Stomach (tissue), 9 donors: ENCODE results near the gene NEB. TPM values are rescaled to one million over a fixed set of nuclear protein-coding genes. Genes with fewer than 3 reads are reported as not detected.
A peak's percentile ranks its signal among the peaks of the same experiment; 100 is the strongest.

Source experiments
- DNase-seq, 2 donors: peaks; one replicate each; pipeline versions ENCODE4 v3.0.0 to v3.0.0-alpha.2; 2013 to 2019
- H3K27ac ChIP-seq, 5 donors: fragments of 200-600 bp in 4 of 5; sonication (generic) in 4 of 5; one replicate each; pipeline ENCODE4 v1.5.1; 2013 to 2019; ENCODE audit warnings: mild to moderate bottlenecking in 1 of 5, moderate library complexity in 1 of 5
- H3K27me3 ChIP-seq, 3 donors: fragments of 200-600 bp; sonication (generic); one replicate each; pipeline ENCODE4 v1.5.1; 2017 to 2019; ENCODE audit warnings: mixed run types in 1 of 3
- H3K36me3 ChIP-seq, 4 donors: fragments of 200-600 bp; sonication (generic); 1 replicate in 3 of 4; 2 replicates in 1 of 4; pipeline ENCODE4 v1.5.1; 2016 to 2019
- H3K4me1 ChIP-seq, 4 donors: fragments of 200-600 bp; sonication (generic); one replicate each; pipeline ENCODE4 v1.5.1; 2016 to 2019
- H3K4me3 ChIP-seq, 4 donors: fragments of 200-600 bp; sonication (generic) in 3 of 4; one replicate each; pipeline ENCODE4 v1.5.1; 2016 to 2019; ENCODE audit warnings: mild to moderate bottlenecking in 1 of 4
- H3K9me3 ChIP-seq, 4 donors: fragments of 200-600 bp; sonication (generic); one replicate each; pipeline ENCODE4 v1.5.1; 2016 to 2019
- EP300 ChIP-seq: sonication (generic); formaldehyde crosslinking; IDR thresholded peaks from one replicate; pipeline ENCODE4 v1.6.1; 2017; ENCODE audit warnings: antibody characterized with exemption
- POLR2A ChIP-seq, 4 donors: fragments of 450-650 bp; IDR thresholded peaks; one replicate each; pipeline ENCODE4 v1.6.1; 2016; ENCODE audit warnings: antibody characterized with exemption in 4 of 4, control low read depth in 2 of 4, mild to moderate bottlenecking in 1 of 4, moderate library complexity in 1 of 4
- POLR2AphosphoS5 ChIP-seq, 3 donors: sonication (generic); formaldehyde crosslinking; IDR thresholded peaks; one replicate each; pipeline ENCODE4 v1.6.1; 2016; ENCODE audit warnings: antibody characterized with exemption in 3 of 3
- WGBS, 5 donors: extraction: QIAGEN DNeasy Blood & Tissue Kit in 3 of 5; methylation state at CpG; one replicate each; pipeline versions ENCODE4 v1.1.5 to v1.1.7; 2013 to 2018; 5-methylcytosine and 5-hydroxymethylcytosine counted together
- intact Hi-C: fragments of 100-400 bp; cut with DNase I; formaldehyde crosslinking; loops from one replicate; pipeline ENCODE4 v1.15.1; 2023; ENCODE audit warnings: low total_unique reads
- polyA plus RNA-seq, 3 donors: library from polyadenylated mRNA; stranded (reverse); fragments of 200-250 nt; gene quantifications; one replicate each; pipeline ENCODE4 v1.2.3, GENCODE V29; 2013
- total RNA-seq, 5 donors: library from RNA; depleted of rRNA; stranded (reverse); fragments of >200 nt; gene quantifications; one replicate each; pipeline versions ENCODE4 v1.1.0 to v1.2.3, GENCODE V29; 2014 to 2016
- TF ChIP-seq, protein P1 (sequence below), 7 experiments: fragments of 450-650 bp in 4 of 7; fragments of 200-600 bp in 3 of 7; sonication (generic) in 3 of 7; IDR thresholded peaks; one replicate each; pipeline ENCODE4 v1.5.1; 2016 to 2019; ENCODE audit warnings: antibody characterized with exemption in 7 of 7, control low read depth in 2 of 7, mild to moderate bottlenecking in 1 of 7
- donor health status: healthy with polysubstance abuse.
- donor health status: Bipolar disorder and iron deficiency.
- donor health status: healthy.

NEB gene
- total and polyA plus RNA-seq, 8 donors = 0.12 to 4.0 (median 1.0) TPM; not detected in 1

DNA sequence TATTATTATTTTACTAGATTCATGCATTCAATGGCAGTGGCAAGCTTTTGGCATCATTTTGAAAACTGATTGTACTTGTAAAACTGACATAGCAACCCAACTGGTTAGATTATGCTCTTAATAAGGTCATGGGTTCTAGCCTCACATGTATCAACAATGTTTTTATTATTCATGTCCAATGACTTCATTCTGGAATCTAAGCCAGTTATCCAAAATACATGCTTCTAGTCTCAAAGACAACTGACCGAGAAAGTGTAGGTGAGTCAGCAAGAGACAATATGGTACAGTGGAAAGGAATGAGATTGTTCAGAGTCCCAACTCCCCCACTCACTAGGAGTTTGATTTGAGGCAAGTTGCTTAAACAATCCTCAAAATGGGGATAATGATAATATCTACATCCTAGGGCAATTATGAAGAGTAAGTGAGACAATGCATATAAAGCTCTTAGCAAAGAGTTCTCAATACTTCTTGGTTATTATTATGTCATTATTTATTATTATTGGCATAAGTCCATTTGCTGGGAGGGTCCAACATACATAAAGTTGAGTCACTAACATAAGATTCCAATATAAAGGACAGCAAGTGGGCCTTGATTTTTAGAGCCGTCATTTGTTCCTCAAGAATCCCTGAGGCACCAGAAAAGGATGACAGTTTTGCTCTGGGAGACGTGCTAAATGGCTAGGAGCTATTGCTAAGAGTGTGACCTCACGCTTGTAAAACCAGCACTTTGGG lies 99.4 kb downstream of the NEB start:
- WGBS, 5 donors = 94 to 98% (median 96%) methylated on average over 4 of the region's 4 CpGs

DNA sequence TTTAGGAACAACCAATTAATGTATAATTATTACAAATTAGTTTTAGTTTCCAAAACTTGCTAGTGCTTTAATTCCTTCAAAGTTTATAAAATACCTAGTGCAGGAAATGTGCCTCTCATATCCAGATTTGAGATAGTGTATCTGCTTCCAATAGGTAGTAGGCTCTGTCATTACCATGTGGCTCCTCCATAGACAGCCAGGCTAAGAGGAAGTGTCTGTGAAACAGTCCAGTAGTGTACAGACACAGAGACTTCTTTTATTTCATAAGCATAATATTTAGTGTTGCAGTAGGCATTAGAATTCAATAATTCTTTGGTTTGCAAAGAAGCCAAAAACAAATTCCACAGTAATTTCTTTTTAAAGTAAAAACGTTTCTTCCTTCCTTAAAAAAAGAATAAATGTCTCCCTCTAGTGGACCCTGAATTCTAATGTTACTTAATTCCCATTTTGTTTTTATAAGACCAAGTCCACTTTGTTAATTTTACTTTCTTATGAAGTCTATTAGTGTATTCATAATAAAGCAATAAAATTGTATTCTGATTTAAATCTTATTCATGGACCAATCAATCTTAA lies 101.2 kb downstream of the NEB start:
- H3K9me3 ChIP-seq = peaks cover 0 to 10% (median 5%) of the 10 kb centered on the region in 4 donors
- H3K27ac ChIP-seq = no peak overlapping the region
- TF ChIP-seq POLR2AphosphoS5 (IDR thresholded peaks at IDR 0.05) = no peak
- TF ChIP-seq, protein P1, sequence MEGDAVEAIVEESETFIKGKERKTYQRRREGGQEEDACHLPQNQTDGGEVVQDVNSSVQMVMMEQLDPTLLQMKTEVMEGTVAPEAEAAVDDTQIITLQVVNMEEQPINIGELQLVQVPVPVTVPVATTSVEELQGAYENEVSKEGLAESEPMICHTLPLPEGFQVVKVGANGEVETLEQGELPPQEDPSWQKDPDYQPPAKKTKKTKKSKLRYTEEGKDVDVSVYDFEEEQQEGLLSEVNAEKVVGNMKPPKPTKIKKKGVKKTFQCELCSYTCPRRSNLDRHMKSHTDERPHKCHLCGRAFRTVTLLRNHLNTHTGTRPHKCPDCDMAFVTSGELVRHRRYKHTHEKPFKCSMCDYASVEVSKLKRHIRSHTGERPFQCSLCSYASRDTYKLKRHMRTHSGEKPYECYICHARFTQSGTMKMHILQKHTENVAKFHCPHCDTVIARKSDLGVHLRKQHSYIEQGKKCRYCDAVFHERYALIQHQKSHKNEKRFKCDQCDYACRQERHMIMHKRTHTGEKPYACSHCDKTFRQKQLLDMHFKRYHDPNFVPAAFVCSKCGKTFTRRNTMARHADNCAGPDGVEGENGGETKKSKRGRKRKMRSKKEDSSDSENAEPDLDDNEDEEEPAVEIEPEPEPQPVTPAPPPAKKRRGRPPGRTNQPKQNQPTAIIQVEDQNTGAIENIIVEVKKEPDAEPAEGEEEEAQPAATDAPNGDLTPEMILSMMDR (IDR thresholded peaks at IDR 0.05) = peak in 2 of 7 experiments; percentile 9 to 16
- H3K4me3 ChIP-seq = no peak overlapping the region
- intact Hi-C loops = no loop called here
- DNase-seq = peak in 1 of 2 donors; percentile 8
- peaks cover 0 to 13% (median 4%) of the 10 kb centered on the region in 4 donors for H3K4me1 ChIP-seq
- WGBS, 5 donors = 33 to 50% (median 40%) methylated on average over 1 of the region's 1 CpG
- no peaks in the 10 kb centered on the region for H3K27me3 ChIP-seq
- no peaks in the 10 kb centered on the region for H3K36me3 ChIP-seq

More for the DNA sequence above, 99.4 kb downstream of the NEB start:
- Histone ChIP-seq H3K27ac (no peak overlapping the region), H3K9me3 (peaks cover 0 to 10% (median 5%) of the 10 kb centered on the region in 4 donors), H3K27me3 (no peaks in the 10 kb centered on the region), H3K4me3 (no peak overlapping the region), H3K4me1 (peaks cover 0 to 23% (median 8%) of the 10 kb centered on the region in 4 donors), H3K36me3 (no peaks in the 10 kb centered on the region)
- intact Hi-C loops = no loop called here
- DNase-seq = no peak
- TF ChIP-seq, protein P1 (IDR thresholded peaks at IDR 0.05) = no peak
- TF ChIP-seq EP300 (no peak), POLR2AphosphoS5 (IDR thresholded peaks at IDR 0.05) (no peak), POLR2A (IDR thresholded peaks at IDR 0.05) (no peak)

DNA sequence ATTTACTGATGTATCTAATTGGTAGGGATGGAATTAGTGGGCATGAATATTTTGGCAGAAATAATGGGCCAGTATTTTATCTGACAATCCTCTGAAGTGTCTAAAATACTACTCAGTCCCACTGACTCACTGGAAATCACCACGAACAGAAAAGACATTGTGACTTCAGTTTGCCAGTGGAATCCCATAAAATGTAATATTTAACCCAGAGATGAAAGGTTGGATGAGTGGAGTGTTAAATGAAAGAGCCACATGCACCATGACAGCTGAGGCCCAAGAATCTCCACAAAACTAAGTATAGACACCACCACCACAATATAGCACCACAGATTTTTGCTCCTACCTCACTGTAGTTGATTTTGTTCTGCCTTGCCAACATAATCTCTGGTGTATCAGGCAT lies 103.9 kb downstream of the NEB start:
- DNase-seq = no peak
- H3K9me3 ChIP-seq = peaks cover 0 to 10% (median 5%) of the 10 kb centered on the region in 4 donors
- intact Hi-C loops = no loop called here
- H3K4me1 ChIP-seq = no peaks in the 10 kb centered on the region
- TF ChIP-seq EP300 (no peak), POLR2AphosphoS5 (IDR thresholded peaks at IDR 0.05) (no peak), POLR2A (IDR thresholded peaks at IDR 0.05) (no peak)
- TF ChIP-seq, protein P1 (IDR thresholded peaks at IDR 0.05) = no peak
- H3K27ac ChIP-seq = no peak overlapping the region
- H3K4me3 ChIP-seq = no peak overlapping the region
- no peaks in the 10 kb centered on the region for H3K36me3 ChIP-seq
- 71 to 88% (median 76%) methylated on average over 1 of the region's 1 CpG for WGBS, 5 donors
- H3K27me3 ChIP-seq = no peaks in the 10 kb centered on the region

DNA sequence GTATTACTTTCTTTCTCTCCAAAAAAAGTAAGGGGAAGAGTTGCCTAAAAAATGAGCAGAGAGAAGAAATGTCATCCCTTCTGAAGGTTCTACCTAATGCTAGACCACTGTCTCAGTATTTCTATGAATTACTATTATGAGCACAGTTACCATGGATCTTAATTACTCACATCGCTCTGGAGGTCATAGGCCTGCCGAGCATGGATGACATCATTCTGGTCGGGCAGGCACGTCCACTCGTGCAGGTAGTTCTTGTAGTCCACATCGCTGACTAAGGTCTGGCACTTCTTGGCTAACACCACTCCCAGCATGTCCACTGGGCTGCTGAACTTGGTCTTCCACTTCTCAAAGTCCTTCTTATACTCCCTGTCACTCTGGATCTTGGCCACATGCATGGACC lies 106.9 kb downstream of the NEB start:
- no peak overlapping the region for H3K4me3 ChIP-seq
- intact Hi-C loops = no loop called here
- no peaks in the 10 kb centered on the region for H3K9me3 ChIP-seq
- no peak overlapping the region for H3K27ac ChIP-seq
- no peaks in the 10 kb centered on the region for H3K27me3 ChIP-seq
- WGBS, 5 donors = 89 to 97% (median 94%) methylated on average over 6 of the region's 6 CpGs
- no peak for DNase-seq
- no peaks in the 10 kb centered on the region for H3K36me3 ChIP-seq
- no peaks in the 10 kb centered on the region for H3K4me1 ChIP-seq
- TF ChIP-seq, protein P1 (IDR thresholded peaks at IDR 0.05) = no peak
- no peak for TF ChIP-seq POLR2AphosphoS5 (IDR thresholded peaks at IDR 0.05)
- TF ChIP-seq EP300 = no peak
- TF ChIP-seq POLR2A (IDR thresholded peaks at IDR 0.05) = no peak
